NCI-H187 treated with DMSO at 0.1 percent for 48 hours (cell line): Measurements from ENCODE around the gene SAP25.

Source experiments
- DNase-seq: peaks from one replicate; lab custom pipeline; 2025; lab: John Stamatoyannopoulos, UW

The SAP25 gene

GRCh38 chr7:100595188-100595587 lies 21.5 kb upstream of the SAP25 start:
- no peak for DNase-seq

GRCh38 chr7:100591596-100591995 lies 17.9 kb upstream of the SAP25 start:
- no peak for DNase-seq

- no peak for DNase-seq
Measured at GRCh38 chr7:100590077-100590737, 16.5 kb upstream of the SAP25 start.

GRCh38 chr7:100589341-100589947 lies 15.7 kb upstream of the SAP25 start:
- DNase-seq, result no peak

- no peak for DNase-seq
Measured at GRCh38 chr7:100588438-100588837, 14.7 kb upstream of the SAP25 start.

- peak; percentile 98 for DNase-seq
Measured at GRCh38 chr7:100586266-100587025, 12.7 kb upstream of the SAP25 start, which contains the start of gene FBXO24. FBXO24 (plus strand) TSS chr7:100586328; CDS start chr7:100586626, 298 bp downstream.

- no peak for DNase-seq
Measured at GRCh38 chr7:100585511-100586265, 12.0 kb upstream of the SAP25 start, which contains the start of gene LRCH4. LRCH4 (minus strand) TSS chr7:100586129; CDS start chr7:100586100, 29 bp downstream.

- DNase-seq, result no peak
Measured at GRCh38 chr7:100584683-100585510, 11.2 kb upstream of the SAP25 start.

GRCh38 chr7:100584054-100584682 lies 10.5 kb upstream of the SAP25 start:
- DNase-seq, result no peak

GRCh38 chr7:100583132-100584053 lies 9.7 kb upstream of the SAP25 start:
- DNase-seq, result no peak

GRCh38 chr7:100582650-100583049 lies 8.9 kb upstream of the SAP25 start:
- DNase-seq, result no peak

- DNase-seq, result no peak
Measured at GRCh38 chr7:100582041-100582579, 8.4 kb upstream of the SAP25 start.

- no peak for DNase-seq
Measured at GRCh38 chr7:100580466-100581283, 7.0 kb upstream of the SAP25 start.

GRCh38 chr7:100578246-100579183 lies 4.8 kb upstream of the SAP25 start:
- no peak for DNase-seq

- no peak for DNase-seq
Measured at GRCh38 chr7:100577507-100577906, 3.8 kb upstream of the SAP25 start.

GRCh38 chr7:100577103-100577502 lies 3.4 kb upstream of the SAP25 start:
- no peak for DNase-seq

- no peak for DNase-seq
Measured at GRCh38 chr7:100576384-100576993, 2.8 kb upstream of the SAP25 start.
